GM13976 (cell line): ENCODE data around the gene FKBP1B.
A peak's percentile ranks its signal among the peaks of the same experiment; 100 is the strongest.

Experiments
- DNase-seq: peaks from one replicate; pipeline ENCODE4 v3.0.0; 2012; ENCODE audit warnings: low spot score
- CTCF ChIP-seq: IDR thresholded peaks from 2 replicates; pipeline ENCODE4 v1.5.1; 2012; ENCODE audit warnings: borderline replicate concordance, mild to moderate bottlenecking; ENCODE audit not compliant: insufficient read depth; ENCODE audit errors: extremely low read depth, missing control alignments, control extremely low read depth
- in situ Hi-C: fragments of 300-500 bp; cut with MboI; formaldehyde crosslinking; loops from one replicate; pipeline ENCODE4 v1.12.0; 2022; ENCODE audit warnings: low sequenced_read_pairs, mixed read lengths, inconsistent platforms; ENCODE audit not compliant: unreplicated experiment

The FKBP1B gene

DNA sequence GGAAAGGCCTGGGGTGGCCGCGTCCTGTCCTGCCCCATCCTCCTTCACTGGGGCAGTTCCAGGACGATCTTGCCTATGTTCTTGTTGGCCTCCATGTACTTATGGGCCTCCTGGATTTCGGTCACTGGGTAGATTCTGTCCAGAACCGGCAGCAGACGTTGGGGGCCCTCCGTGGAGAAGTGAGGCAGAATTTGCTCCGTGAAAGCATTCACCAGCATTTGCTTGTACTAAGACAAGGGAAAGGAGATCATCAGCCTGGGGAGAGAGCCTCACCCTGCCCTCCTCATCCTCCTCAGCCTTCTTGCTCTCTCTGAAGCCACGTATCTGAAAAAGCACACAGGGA lies 28.0 kb downstream of the FKBP1B start:
- TF ChIP-seq CTCF: no peak
- DNase-seq: no peak

DNA sequence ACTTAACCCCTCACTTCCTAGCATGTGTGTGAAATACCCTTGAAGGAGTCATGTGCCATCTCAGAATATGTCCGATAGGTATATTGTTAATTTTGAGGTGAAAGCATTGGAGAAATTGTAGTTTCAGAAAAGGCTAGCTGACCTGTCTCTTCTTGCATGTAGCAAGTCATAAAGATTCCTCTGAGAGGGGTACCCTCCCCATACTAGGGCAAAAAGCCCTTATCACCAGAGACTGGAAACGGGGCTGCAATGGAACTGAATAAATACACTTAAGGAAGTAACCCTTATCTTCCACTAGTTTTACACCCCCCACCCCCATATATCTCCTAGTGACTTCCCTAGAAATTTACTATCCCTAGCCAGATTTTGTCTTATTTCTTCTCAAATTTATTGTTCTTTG lies 28.3 kb downstream of the FKBP1B start:
- in situ Hi-C loops: no loop called here
- no peak for DNase-seq
- TF ChIP-seq CTCF: no peak

More for the DNA sequence above, 28.0 kb downstream of the FKBP1B start:
- in situ Hi-C loops: no loop called here

DNA sequence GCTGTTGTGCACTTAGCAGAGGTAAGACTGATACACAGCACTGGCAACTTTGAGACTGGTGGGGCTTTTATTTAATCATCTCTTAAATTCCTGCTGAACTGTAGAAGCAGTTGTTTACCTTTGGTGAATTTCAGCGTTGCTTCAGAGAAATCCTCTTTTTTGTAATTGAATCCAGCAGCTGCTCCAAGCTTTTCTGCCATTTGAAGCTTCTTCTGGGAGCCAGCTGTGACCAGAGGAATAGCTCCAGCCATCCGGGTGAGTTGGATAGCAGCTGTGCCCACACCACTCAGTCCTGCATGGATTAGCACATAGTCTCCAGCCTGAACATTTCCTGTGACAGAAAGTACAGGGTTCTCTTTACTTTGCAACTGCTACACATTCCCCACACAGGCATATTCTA lies 31.2 kb downstream of the FKBP1B start:
- no peak for TF ChIP-seq CTCF
- in situ Hi-C loops: no loop called here
- no peak for DNase-seq

DNA sequence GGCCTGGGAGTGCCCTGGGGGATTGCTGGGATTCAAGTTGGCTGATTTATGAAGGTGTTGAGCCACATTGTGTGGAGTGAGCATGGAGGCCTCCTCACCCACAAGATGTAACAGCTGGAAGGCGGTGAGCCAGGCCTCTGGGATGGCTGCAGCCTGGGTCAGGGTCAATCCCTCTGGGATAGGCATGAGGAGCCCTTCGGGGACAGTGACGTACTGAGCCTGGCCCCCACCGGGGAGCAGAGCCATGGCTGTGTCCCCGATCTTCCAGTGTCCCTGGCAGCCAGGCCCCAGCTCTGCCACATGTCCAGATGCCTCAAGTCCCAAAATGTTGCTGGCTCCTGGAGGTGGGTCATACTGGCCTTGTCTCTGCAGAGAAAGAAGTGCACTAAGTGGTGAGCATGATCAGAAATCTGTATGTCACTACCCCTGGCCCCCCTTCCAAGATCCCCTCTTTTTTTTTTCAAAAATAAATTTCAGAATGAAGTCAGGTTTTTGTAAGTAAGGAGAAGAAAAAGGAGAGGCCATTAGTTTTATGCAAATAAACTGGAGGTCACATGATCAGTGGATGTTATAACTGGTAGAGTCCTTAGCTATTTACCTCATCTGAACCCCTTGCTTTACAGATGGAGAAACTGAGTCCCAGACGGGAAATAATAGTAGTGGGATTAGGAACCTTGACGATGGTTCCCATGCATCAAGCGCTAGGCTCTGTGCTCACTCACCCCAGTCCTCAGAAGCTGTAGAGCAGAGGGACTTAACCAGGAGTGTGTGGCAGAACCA lies 33.4 kb downstream of the FKBP1B start:
- DNase-seq: no peak
- no peak for TF ChIP-seq CTCF
- in situ Hi-C loops: no loop called here

DNA sequence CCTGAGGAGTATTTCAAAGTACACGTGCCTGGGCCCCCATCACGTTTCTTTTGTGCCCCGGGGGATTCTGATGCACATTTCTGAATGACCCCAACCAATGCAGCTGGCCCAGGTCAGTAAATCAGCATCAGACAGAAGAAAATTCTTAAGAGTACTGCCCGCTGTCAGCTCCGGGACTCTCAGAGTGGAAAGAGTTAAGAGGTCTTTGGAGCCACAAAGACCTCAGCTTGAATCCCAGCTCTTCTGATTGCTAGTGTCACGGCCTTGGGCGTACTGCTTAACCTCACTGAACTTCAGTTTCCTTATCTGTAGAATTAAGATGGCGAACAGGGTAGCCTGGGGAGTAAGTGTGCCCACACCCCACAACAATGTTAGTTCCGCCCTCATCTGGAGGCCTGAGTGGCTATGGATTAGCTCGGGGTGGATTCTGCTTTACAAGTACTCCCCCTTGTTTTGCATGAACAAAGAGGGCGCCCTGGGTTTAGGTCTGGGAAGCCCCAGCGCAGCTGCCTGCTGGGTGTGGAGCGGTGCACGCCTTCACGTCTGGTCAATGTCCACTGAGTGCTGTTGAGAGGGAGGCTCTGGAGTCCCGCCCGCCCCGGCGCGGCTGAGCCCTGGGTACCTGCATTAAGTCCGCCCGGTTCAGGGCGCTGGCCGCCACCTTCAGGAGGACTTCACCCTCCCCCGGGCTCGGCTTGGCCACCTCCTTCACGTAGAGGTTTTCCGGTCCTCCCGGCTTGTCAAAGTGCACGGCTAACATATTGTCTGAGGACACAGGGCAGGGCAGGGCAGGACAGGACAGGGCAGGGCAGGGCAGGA lies 34.2 kb downstream of the FKBP1B start:
- in situ Hi-C loops: no loop called here
- peak; percentile 88 for DNase-seq
- no peak for TF ChIP-seq CTCF

DNA sequence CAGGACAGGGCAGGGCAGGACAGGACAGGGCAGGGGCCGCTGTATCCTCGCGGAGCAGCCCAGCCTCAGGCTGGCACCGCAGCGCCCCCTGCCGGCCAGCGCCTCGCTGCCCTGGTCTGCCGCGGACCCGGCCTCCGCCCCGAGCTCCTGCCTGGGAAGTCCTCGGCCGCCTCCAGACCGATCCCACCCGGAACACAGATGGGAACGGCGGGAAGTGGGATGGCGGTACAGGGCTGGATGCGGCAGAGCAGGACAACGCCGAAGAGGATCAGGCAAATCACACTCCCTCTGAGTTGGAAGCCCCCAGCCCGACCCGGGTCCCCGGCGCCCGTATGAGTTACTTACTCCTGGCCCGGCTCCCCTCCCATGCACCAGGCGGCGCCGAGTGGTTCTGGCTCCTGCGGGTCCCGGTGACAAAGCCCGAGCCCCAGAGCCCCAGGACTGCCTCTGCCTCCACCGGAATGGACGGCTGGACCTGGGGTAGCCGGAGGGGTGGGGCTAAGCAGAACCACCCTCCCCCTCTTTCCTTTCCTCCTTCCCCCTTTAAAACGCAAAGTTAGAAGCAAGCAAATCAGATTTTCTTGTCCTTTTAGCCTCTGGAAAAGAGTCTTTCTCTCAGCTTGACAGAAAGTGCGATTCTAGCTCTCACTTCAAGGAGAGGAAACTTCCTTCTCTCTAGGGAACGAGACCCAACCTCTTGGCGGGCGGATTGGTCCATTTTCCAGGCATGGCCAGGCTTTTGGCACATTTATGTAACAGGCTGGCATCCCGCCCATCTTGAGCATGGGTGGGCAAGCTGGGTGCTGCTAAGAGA lies 35.1 kb downstream of the FKBP1B start, which contains the start of gene TP53I3:
Gene TP53I3 (minus strand): TSS at position 449 of the 814 bp plus-strand sequence. CDS start 508 bp downstream, outside the sequence.
- peak; percentile 97 for TF ChIP-seq CTCF
- in situ Hi-C loops: no loop called here

More for the DNA sequence above, 35.1 kb downstream of the FKBP1B start, which contains the start of gene TP53I3:
- peak; percentile 92 for DNase-seq
